ENCODE measurements around the gene ZNF436.

Gene ZNF436

DNA sequence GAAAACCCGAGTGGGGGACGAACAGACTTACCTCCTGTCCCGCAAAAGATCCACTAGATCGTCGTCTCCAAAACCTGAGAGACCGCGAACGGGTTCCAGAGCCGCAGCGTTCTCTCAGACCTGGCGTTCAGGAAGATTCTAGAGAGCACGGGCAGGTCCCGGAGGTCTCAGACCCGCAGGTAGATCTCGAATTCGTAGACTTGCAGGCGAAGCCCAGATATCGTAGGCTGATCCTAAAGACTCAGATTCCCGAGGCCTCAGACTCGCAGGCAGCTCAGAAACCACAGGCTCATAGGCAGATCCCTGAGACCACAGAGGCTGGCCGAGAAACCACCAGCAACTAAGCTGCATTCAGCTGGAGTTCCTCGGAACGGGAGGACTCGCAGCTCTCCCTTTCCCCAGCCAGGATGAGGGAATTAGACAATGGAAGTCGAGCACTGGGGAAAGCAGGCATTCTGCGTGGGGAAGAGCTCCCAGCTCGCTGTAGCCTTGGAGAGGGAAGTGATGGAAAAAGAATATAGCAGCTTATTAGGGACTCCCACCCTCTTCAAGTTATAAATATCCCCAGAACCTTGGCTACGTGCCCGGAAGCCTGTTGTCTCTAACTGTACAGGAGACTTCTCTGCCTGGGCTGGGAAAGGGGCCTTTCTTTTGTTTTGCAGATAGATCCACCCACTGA lies at the start of gene ZNF436:
ZNF436 (minus strand) TSS at position 502 of the 679 bp plus-strand sequence. CDS start 1,831 bp downstream, outside the sequence.
- DNase-seq = peak in 52 of 58 donors; percentile 33 to 83 (median 62)

DNA sequence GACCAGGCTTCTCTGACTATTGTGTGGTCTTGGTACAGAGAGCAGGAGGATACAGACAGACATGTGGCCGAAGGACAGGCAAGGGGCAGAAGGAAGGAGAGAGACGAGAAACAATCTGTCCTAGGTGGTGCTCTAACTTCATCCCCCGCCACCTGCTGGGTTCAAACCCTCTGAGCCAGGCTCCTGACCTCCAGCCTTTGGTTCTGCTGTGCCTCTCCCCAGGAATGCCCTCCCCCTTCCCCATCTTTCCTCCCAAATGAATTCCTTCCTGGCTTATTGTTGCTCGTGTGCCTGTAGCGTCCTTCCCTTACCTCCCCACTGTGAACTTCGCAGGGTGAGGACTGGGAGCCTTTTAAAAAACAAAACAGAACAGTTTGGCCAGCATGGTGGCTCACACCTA lies 49.5 kb upstream of the ZNF436 start:
- no peak for DNase-seq

DNA sequence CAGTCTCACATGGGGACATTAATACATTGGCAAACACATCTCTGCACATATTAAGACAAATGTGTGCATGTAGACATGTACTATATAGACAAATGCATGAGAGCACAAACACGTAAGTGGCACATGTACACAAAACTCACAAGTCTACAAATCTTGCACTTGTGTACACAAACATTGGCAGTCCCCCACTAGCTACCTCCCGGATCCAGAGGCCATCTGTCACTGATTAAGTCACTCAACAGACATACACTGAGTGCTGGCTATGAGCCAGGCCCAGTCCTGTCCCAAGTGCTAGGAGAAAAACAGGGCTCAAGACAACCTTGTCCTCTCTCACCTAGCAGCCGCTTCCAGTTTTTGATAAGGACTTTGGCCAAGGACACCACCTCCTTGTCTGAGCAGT lies 47.9 kb upstream of the ZNF436 start:
- peak in 1 of 58 donors; percentile 25 for DNase-seq

DNA sequence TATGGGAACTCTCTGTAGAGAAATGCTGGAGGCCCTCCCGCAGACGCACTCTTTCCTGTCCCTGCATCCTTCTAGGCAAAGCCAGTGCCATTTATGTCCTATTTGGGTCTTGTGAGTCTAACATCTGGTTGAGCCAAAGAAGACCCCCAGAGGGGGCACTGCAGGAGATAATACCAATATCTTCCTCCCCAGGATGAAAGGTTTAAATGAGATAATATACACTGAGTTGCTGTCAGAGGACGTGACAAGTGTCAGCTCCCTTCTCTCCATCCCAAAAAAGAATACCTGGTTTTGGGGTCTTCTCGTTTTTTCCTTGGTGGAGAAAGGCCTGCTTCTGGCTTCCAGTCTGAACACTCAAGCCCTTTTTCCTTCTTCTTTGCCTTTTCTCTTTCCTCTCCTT lies 47.3 kb upstream of the ZNF436 start:
- DNase-seq = no peak

DNA sequence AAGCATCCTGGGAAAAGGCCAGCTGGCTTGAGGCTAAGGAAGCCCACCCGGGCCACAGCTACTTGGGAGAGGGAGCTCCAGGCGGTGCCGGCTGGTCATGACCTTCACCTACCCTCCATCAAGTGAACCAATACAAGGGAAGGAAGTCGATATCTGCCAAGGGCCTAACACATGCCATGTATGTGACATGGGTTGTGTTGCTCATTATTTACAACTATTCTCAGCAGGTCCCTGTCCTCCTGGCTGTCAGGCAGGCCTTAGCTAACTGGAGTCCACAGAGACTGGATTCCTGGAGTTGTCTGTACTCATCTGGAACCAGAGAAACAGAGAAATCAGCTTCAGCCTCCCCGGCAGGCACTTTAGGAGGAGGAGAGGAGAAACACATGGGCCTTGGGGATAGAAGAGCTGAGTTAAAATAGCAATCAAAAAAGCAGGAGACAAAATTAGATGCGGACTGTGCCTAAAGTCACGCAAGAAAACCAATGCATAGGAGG lies 39.2 kb upstream of the ZNF436 start:
- peak in 4 of 58 donors; percentile 10 to 50 (median 24) for DNase-seq

DNA sequence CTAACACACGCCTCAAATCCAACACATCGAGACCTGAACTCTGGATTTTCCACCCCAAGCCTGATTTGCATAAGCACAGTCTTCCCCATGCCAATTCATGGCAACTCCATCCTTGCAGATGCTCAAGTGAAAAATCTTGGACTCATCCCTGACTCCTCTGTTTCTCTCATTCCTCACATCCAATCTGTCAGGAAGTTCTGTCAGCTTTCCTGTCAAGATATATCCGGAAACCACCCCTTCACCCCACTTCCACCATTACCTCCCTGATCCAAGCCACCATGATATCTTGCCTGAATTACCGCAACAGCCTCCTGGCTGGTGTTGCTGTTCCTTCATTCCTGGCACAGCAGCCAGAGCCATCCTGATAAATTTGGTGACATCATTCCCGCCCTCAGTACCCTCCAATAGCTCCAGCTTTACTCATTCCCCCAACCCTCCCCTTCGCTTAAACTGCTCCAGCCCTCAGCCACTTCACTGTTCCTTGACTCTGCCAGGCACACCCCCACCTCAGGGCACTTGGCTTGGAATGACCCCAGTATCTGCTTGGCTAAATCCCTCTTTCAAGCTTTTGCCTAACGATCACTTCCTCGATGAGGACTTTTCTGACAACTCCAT lies 37.5 kb upstream of the ZNF436 start:
- peak in 7 of 58 donors; percentile 3 to 55 (median 17) for DNase-seq

DNA sequence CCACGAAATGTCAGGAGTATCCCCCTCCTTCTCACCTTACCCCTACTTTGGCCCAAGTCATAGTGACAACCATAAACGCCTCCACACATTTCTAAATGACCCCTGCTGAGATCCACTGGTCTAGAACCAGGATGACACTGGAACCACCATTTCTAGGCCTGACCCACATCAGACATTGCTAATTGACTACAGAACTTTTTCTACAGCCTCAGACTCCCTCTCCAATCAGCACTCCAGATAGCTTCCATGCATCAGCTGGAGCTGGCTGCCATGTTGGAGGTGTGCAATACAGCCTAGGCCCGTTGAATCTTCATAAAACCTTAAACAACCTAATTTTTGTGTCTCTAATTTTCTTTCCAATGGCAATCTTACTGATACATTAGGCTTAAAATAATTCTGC lies 36.3 kb upstream of the ZNF436 start:
- no peak for DNase-seq

DNA sequence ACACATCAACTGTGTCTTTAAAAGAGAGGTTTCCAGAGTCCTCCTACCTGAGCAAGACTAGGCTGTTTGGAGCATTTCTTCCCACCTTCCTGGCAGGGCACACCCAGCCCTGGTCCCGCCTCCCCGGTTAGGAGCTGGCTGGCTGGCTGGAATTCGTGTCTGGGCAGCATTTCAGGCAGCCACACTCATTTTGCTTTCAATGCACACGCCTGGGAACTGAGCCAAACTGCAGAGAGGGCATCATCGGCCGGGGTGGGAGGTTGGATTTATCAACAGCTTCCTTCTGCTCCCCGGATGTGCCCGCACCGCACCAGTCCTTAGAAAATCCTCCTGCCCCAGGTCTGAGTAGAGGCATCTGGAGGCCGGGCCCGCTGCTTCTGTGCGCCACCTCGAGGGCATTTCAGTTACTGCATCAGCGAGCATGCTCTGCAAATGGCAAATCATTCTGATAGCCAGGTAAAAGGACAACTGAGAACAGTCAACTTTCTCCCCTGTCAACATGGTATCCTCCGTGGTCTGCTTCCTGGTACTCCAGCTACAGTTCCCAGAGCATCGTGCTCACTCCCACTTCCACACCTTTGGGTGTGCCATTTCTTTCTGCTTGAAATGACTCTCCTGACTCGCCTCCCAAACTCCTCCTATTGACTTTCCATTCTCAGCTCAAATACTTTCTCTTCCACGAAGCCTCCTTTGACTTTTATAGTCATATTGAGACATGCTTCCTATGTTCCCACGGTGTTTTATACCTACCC lies 34.3 kb upstream of the ZNF436 start:
- peak; percentile 23 to 91 (median 74) for DNase-seq

DNA sequence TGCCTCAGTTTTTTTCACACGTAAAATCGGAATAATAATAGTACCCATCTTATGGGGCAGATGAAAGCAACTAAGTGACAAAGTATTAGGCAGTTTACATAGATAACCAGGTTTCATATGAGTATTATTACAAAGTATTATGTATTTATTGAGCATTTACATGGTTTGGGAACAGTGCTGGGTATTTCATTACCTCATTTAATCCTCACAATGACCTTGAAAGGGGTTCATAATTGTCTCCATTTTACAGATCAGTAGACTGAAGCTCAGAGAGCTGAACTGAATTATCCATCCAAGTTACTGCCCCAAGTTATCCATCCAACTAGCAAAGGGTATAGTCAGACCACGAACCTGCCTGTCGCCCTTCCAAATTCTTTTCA lies 33.7 kb upstream of the ZNF436 start:
- no peak for DNase-seq

DNA sequence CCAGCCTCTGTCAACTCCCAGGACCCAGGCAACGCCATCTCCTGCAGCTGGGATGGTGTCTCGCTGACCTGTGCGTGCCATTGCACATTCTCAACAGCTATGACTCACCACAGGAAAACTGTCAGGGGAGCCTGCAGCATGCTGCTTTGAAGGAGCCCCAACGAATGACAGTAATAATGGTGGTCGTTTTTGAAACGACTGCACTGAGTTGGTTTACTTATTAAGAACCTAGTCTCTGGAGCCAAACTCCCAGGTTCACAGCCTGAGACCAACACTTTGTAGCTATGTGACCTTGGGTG lies 33.4 kb upstream of the ZNF436 start:
- DNase-seq = no peak

DNA sequence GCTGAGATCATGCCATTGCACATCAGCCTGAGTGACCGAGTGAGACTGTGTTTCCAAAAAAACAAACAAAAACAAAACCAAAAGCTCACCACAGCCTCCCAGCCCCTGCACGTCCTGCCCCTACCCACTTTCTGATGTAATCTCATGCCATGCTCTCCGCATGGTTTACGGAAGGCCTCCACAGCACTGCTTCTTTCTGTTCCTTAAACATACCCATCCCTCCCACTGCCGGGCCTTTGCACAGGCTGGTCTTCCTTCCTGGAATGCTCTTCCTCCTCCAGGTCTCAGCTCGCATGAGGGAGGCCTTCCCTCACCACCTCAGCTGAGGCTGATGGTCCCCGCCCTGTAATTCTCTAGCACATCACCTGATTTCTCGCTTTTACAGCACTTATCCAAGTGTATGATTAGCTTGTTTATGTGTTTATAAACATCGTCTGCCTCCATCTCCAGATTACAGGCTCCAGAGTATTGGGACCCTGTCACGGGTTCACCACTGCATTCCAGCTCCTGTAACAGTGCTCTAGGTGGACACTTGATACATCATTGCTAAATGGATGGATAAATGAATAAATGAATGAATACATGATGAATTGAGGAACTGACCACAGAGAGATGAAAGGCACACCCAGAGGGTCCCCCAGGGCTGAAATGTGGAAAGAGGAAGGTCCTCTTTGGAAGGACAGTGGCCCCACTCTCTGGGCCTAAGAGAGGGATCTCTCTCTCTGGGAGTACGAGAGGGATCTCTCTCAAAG lies 32.8 kb upstream of the ZNF436 start:
- DNase-seq = peak in 1 of 58 donors; percentile 5

DNA sequence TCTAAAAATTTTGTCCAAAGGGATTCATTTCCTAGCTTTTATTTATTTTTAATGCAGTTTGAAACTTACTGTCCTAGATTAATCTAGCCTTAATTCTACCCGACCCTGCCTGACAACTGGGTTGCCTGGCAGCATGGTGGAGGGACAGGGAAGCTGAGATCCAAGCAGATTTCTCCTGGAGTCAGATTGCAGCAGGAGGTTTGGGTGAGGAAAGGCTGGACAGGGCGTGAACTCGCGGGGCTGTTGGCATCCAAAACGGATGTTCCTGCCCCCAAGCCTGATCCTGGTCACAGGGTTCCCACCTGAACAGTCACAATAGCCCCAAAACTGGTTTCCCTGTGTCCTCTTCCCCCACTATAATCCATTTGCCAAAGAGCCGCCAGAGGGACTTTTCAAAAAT lies 31.7 kb upstream of the ZNF436 start:
- no peak for DNase-seq

DNA sequence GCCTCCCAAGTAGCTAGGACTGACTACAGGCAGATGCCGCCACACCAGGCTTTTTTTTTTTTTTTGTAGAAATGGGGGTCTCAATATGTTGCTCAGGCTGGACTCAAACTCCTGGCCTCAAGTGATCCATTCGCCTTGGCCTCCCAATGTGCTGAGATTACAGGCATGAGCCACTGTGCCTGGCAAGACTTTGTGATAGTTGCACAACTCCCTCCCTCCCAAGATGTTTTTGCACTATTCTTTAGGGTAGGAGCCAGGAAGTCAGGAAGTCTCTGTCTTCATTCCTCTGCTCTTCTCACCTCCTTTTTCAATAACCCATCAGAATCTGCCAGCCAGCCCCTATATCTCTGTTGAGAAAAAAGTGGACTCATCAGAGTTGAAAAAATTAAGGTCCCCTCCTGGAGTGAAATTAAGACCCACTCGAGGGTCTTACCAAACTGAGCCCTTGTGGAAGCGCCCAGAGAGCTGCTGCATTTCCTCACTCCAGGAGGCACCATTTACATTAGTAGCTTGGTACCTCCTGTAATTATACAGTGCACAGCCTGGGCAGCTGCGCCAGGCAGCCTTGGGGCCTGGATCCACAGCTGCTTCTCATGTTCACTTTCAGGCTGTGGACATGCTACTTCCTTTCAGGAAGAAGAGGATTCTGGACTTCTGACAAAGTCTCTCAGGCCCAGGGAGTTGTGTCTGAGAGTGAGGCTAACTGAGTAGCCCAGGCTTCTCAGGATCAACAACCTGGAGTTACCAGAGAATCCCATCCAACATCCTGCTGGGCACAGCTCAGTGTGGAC lies 30.9 kb upstream of the ZNF436 start:
- no peak for DNase-seq

DNA sequence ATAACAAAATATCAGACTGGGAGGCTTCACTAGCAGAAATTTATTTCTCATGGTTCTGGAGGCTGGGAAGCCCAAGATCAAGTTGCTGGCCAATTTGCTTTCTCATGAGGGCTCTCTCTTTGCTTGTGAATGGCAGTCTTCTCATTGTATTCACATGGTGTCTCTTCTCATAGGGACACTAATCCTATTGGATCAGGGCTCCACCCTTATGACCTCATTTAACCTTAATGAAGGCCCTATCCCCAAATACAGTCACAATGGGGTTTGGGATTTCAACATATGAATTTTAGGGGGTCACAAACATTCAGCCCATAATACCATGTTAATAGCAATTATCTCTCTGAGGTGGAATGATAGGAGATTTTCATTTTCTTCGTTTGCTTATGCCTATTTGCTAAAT lies 29.6 kb upstream of the ZNF436 start:
- DNase-seq = no peak

DNA sequence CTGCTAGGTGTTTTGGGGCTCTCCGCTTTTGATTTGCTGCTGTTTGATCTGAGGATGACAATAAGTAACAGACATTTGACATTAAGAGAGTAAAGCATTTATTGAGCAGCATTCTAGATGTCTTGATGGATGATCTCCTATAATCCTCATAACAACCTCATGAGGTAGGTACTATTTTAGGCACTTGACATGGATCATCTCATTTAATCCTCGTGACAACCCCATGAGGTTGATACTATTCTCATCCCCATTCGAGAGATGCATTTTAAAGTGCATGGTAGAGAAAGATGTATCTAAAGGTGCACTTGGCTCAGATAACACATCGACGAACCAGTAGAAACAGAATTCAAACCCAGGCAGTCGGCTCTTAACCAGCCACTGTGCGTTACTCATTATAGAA lies 28.3 kb upstream of the ZNF436 start:
- DNase-seq = no peak

DNA sequence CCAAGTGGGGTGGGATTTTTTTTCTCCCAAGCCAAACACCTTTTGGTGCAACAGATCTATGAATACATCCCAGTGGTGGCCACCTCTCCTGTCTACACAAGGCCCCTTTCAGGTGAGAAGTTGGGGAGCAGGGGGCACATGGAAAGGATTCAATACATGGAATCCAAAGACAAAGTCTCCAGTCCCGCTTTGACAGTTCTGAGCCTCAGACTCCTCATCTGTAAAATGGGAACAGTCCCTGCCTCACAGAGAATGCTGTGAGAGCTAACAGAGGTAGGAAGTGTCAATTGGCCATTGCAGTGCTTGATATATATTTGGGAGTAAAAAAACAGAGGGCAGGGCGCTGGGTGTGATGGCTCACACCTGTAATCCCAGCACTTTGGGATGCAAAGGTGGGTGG lies 26.7 kb upstream of the ZNF436 start:
- no peak for DNase-seq

DNA sequence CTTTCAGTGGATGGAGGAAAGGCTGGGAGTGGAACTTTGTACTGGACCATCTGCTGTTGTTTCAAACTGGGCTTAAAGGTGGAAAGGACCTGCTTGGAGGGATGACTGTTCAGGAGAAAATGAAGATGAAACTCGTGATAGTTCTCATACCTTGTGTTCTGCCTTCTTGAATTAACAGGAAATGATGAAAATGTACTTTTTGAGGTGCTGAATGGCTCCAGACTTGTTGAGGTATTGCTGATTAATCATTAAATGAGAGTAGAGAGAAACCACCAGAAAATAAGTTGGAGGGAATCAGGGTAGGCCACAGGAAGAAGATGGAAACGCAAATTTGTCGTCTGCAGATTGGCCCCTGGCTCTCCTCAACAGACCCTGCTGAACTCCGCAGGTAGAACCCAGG lies 26.2 kb upstream of the ZNF436 start:
- no peak for DNase-seq

DNA sequence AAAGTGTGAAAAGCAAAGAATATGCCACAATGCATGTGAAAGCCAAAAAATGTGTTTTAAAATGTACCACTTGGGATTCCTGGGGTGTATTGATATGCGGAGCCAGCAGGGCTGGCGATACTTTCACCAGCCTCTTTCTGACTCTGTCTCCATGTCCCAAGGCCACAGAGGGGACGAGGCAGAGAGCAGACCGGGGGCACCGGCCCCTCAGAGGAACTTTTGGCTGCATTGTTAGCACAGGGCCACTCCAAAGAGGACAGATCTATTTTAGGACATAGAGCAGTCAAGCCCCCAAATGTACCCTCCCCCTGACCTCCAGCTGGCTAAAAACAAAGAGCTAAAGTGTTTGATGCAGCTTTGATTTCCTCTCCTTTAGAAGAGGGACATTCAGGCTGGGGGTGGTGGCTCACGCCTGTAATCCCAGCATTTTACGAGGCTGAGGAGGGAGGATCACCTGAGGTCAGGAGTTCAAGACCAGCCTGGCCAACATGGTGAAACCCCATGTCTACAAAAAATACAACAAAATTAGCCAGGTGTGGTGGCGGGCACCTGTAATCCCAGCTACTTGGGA lies 25.6 kb upstream of the ZNF436 start:
- no peak for DNase-seq

DNA sequence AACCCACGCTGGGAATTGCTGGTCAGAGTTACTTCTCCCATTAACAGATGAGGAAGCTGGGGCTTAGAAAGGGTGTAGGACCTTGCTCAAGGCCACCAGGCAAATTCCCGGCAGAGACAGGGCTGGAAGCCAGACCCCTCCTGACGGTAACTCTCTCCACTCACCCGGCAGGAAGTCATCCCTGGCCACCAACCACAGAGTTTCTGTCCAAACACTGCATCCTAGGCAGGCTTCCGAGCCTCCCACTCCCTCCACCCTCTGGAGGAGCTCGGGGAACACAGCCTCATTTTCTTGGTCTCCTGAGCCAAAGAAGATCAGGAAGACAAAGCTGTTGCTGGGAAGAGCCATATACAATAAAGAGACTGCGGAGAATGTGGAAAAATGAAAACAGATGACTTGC lies 25.0 kb upstream of the ZNF436 start:
- DNase-seq = peak in 25 of 58 donors; percentile 7 to 65 (median 28)

DNA sequence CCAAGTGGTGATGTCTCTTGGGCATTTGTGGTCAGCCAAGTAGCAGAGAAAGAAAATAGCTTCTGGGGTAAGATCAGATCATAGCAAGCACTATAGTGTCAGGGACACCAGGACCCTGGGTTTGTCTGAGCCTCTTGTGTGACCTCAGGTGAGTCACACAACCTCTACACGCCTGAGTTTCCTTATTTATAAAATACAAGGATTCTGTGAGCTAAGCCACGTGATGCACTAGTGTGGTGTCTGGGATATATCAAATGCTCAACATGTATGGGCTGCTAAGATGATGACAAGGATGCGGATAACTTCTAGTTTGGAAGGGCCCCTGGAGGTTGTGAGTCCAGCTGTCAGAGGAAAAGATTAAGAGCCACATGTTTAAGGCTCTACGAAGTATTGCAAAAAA lies 24.5 kb upstream of the ZNF436 start:
- DNase-seq = no peak

DNA sequence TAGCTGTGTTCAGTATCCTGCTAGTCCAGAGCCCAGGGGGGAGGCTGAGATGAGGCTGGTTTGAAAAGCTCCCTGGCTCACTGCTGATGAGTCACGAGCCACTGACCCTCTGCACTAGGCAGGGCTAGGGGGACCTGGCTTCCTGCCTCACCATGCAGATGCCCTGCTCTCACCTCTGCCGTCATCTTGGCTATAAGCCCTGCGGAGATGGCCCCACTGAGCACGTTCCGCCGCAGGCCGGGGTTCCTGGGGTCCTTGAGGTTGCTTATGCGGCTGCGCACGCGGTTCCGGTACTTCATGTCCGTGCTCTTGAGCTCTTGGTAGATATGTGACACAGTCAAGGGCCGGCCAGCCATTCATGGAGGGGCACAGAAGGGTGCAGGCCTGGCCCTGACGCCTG lies 24.1 kb upstream of the ZNF436 start:
- DNase-seq = no peak
